ENCODE results near the gene TPRA1. TPM values are rescaled to one million over a fixed set of nuclear protein-coding genes. Genes with fewer than 3 reads are reported as not detected.

The TPRA1 gene
- total and polyA plus RNA-seq, 9 of the 15 experiments (the other 6 are each of a cell fraction or from before 2014, with no cell fraction given) = 0.66 to 21.5 (median 11.1) TPM

GRCh38 chr3:127628788-127629466 lies 38.4 kb upstream of the TPRA1 start, which contains the start of gene PODXL2 (continued):
- TF ChIP-seq JUN (IDR thresholded peaks at IDR 0.05; ENCODE audit: borderline replicate concordance, low read depth, low read length) (no peak), JUN (CRISPR knock-in tag; IDR thresholded peaks at IDR 0.05; ENCODE audit: borderline replicate concordance) (no peak), MCM7 (IDR thresholded peaks at IDR 0.05) (no peak), HMBOX1 (IDR thresholded peaks at IDR 0.05) (no peak), ATF2 (CRISPR knock-in tag; IDR thresholded peaks at IDR 0.05) (no peak), NFIX (CRISPR knock-in tag; IDR thresholded peaks at IDR 0.05; ENCODE audit: low read depth) (no peak), CTCF (IDR thresholded peaks at IDR 0.05 in 2 of 3, conservative IDR thresholded peaks at IDR 0.05 in 1 of 3; ENCODE audit: insufficient read depth in 2 of 3, low read depth in 1 of 3, low read length in 3 of 3) (no peak), BDP1 (IDR thresholded peaks at IDR 0.05; ENCODE audit: insufficient read depth, insufficient read length) (no peak), POLR2AphosphoS2 (IDR thresholded peaks at IDR 0.05; ENCODE audit: low read length) (no peak), HMGXB4 (CRISPR knock-in tag; IDR thresholded peaks at IDR 0.05) (no peak), E2F8 (IDR thresholded peaks at IDR 0.05; ENCODE audit: low read depth, partially characterized antibody) (no peak), DLX4 (CRISPR knock-in tag; IDR thresholded peaks at IDR 0.05) (no peak), E2F4 (CRISPR knock-in tag; IDR thresholded peaks at IDR 0.05; ENCODE audit: low read depth) (0 out of 2 replicates have a peak, but pooled peaks have one; percentile 26), NRF1 (conservative IDR thresholded peaks at IDR 0.05 in 1 of 2, IDR thresholded peaks at IDR 0.05 in 1 of 2) (no peak), SRSF7 (optimal IDR thresholded peaks at IDR 0.05; ENCODE audit: low read depth, low read length) (no peak), SETDB1 (IDR thresholded peaks at IDR 0.05; ENCODE audit: low read length) (no peak)
